GM11168 (cell line): Measurements from ENCODE around the gene ADRB2.
"Not testable (repeated sequence)": the region's sequence is repeated elsewhere in the genome, so short reads cannot be mapped to it uniquely, and the experiment has no call there.

Source experiments
- in situ Hi-C: fragments of 300-500 bp; cut with MboI; formaldehyde crosslinking; loops from one replicate; pipeline ENCODE4 v1.12.0; 2022; ENCODE audit warnings: low sequenced_read_pairs; ENCODE audit not compliant: unreplicated experiment

The ADRB2 gene

GRCh38 chr5:148849461-148849860 is 23.1 kb downstream of the ADRB2 start:
- in situ Hi-C loops, result no loop called here

- in situ Hi-C loops, result no loop called here
Observed at GRCh38 chr5:148850836-148851235, 24.4 kb downstream of the ADRB2 start.

- in situ Hi-C loops, result no loop called here
Observed at GRCh38 chr5:148853868-148854267, 27.5 kb downstream of the ADRB2 start.

GRCh38 chr5:148855249-148856008 is 29.0 kb downstream of the ADRB2 start:
- in situ Hi-C loops, result no loop called here

- in situ Hi-C loops, result no loop called here
Observed at GRCh38 chr5:148856009-148856367, 29.6 kb downstream of the ADRB2 start.

- in situ Hi-C loops, result no loop called here
Observed at GRCh38 chr5:148856424-148856823, 30.0 kb downstream of the ADRB2 start.

- in situ Hi-C loops, result no loop called here
Observed at GRCh38 chr5:148857474-148857873, 31.1 kb downstream of the ADRB2 start.

GRCh38 chr5:148858106-148858505 is 31.7 kb downstream of the ADRB2 start:
- in situ Hi-C loops, result no loop called here

- in situ Hi-C loops, result no loop called here
Observed at GRCh38 chr5:148858547-148858946, 32.1 kb downstream of the ADRB2 start.

GRCh38 chr5:148859703-148860102 is 33.3 kb downstream of the ADRB2 start:
- in situ Hi-C loops, result no loop called here

- in situ Hi-C loops, result no loop called here
Observed at GRCh38 chr5:148860599-148860998, 34.2 kb downstream of the ADRB2 start.

- in situ Hi-C loops, result no loop called here
Observed at GRCh38 chr5:148861088-148861487, 34.7 kb downstream of the ADRB2 start.

- in situ Hi-C loops, result no loop called here
Observed at GRCh38 chr5:148861696-148862095, 35.3 kb downstream of the ADRB2 start.

- in situ Hi-C loops, result no loop called here
Observed at GRCh38 chr5:148864113-148864841, 37.9 kb downstream of the ADRB2 start.

- in situ Hi-C loops, result no loop called here
Observed at GRCh38 chr5:148866024-148866423, 39.6 kb downstream of the ADRB2 start.

GRCh38 chr5:148873120-148873519 is 46.7 kb downstream of the ADRB2 start:
- in situ Hi-C loops, result no loop called here

GRCh38 chr5:148873690-148874485 is 47.5 kb downstream of the ADRB2 start:
- in situ Hi-C loops, result no loop called here

- in situ Hi-C loops, result no loop called here
Observed at GRCh38 chr5:148875205-148875875, 48.9 kb downstream of the ADRB2 start.

- in situ Hi-C loops, result not testable (repeated sequence)
Observed at GRCh38 chr5:148877436-148877835, 51.0 kb downstream of the ADRB2 start.
